CD14-positive monocyte (primary cell): ENCODE results near the gene ROBO1. TPM values are rescaled to one million over a fixed set of nuclear protein-coding genes. Genes with fewer than 3 reads are reported as not detected.

ENCODE experiments used
- DNase-seq, 3 donors: peaks; one replicate each; pipeline ENCODE4 v3.0.0-alpha.2; 2011 to 2022
- H2AFZ ChIP-seq: 2 replicates; pipeline ENCODE4 v1.6.0; 2012; ENCODE audit warnings: mild to moderate bottlenecking, low read depth, low read length, inconsistent platforms; ENCODE audit not compliant: insufficient read depth, poor library complexity, severe bottlenecking
- H3K27ac ChIP-seq, 2 donors: 1 replicate in 1 of 2; 2 replicates in 1 of 2; pipeline ENCODE4 v1.5.1; 2012 to 2013; ENCODE audit warnings: low read length in 2 of 2, control low read depth in 1 of 2, inconsistent platforms in 1 of 2, low read depth in 1 of 2, mild to moderate bottlenecking in 1 of 2
- H3K27me3 ChIP-seq, 2 donors: one replicate each; pipeline versions ENCODE4 v1.6.0 to v1.6.1; 2011 to 2013; ENCODE audit warnings: low read length in 2 of 2; ENCODE audit not compliant: control insufficient read depth in 2 of 2, insufficient read depth in 2 of 2
- H3K36me3 ChIP-seq, 2 donors: replicated peaks in 1 of 2; 1 replicate in 1 of 2; 2 replicates in 1 of 2; pipeline versions ENCODE4 v1.5.1 to v1.6.1; 2012 to 2013; ENCODE audit warnings: low read length in 2 of 2, control low read depth in 1 of 2, inconsistent platforms in 1 of 2, mild to moderate bottlenecking in 1 of 2; ENCODE audit not compliant: insufficient read depth in 2 of 2, control insufficient read depth in 1 of 2
- H3K4me1 ChIP-seq, 2 donors: 1 replicate in 1 of 2; 2 replicates in 1 of 2; pipeline versions ENCODE4 v1.5.1 to v1.6.1; 2012 to 2013; ENCODE audit warnings: low read length in 2 of 2, control low read depth in 1 of 2, inconsistent platforms in 1 of 2, mild to moderate bottlenecking in 1 of 2, moderate library complexity in 1 of 2; ENCODE audit not compliant: insufficient read depth in 2 of 2, control insufficient read depth in 1 of 2
- H3K4me2 ChIP-seq: replicated peaks from 2 replicates; pipeline ENCODE3; 2012; ENCODE audit warnings: low read length, moderate library complexity, mild to moderate bottlenecking; ENCODE audit not compliant: poor library complexity, severe bottlenecking; ENCODE audit errors: extremely low read depth
- H3K4me3 ChIP-seq, 3 experiments: fragments of 200-600 bp in 1 of 3; sonication (generic) in 1 of 3; replicated peaks in 1 of 3; 1 replicate in 2 of 3; 2 replicates in 1 of 3; pipeline ENCODE4 v1.5.1; 2011 to 2013; ENCODE audit warnings: low read length in 3 of 3, mild to moderate bottlenecking in 3 of 3, control low read depth in 2 of 3, low read depth in 2 of 3, inconsistent platforms in 1 of 3, moderate library complexity in 1 of 3
- H3K79me2 ChIP-seq: 2 replicates; pipeline ENCODE4 v1.6.0; 2012; ENCODE audit warnings: mild to moderate bottlenecking, control low read depth, inconsistent platforms, low read length, moderate library complexity; ENCODE audit not compliant: insufficient read depth
- H3K9ac ChIP-seq: 2 replicates; pipeline ENCODE4 v1.6.0; 2017; ENCODE audit warnings: low read length, mild to moderate bottlenecking; ENCODE audit not compliant: insufficient read depth, poor library complexity, severe bottlenecking
- H3K9me3 ChIP-seq, 2 donors: replicated peaks in 1 of 2; 1 replicate in 1 of 2; 2 replicates in 1 of 2; pipeline versions ENCODE4 v1.5.1 to v1.6.1; 2012 to 2013; ENCODE audit warnings: low read length in 2 of 2, control low read depth in 1 of 2; ENCODE audit not compliant: control insufficient read depth in 1 of 2, insufficient read depth in 1 of 2
- H4K20me1 ChIP-seq: 2 replicates; pipeline ENCODE4 v1.6.0; 2012; ENCODE audit warnings: mild to moderate bottlenecking, low read length, control low read depth, moderate library complexity; ENCODE audit not compliant: insufficient read depth
- H3K27ac Mint-ChIP-seq, 7 donors: one replicate each; pipeline ENCODE4 v1.8.0; 2020; ENCODE audit warnings: mild to moderate bottlenecking in 7 of 7, mixed read lengths in 7 of 7, moderate library complexity in 6 of 7, inconsistent platforms in 2 of 7
- H3K27me3 Mint-ChIP-seq, 3 donors: one replicate each; pipeline ENCODE4 v1.8.0; 2021 to 2022; ENCODE audit warnings: low read depth in 3 of 3, mild to moderate bottlenecking in 3 of 3, mixed read lengths in 3 of 3, moderate library complexity in 3 of 3, inconsistent platforms in 1 of 3
- H3K36me3 Mint-ChIP-seq, 2 donors: one replicate each; pipeline ENCODE4 v1.8.0; 2020; ENCODE audit warnings: mixed read lengths in 2 of 2, inconsistent platforms in 1 of 2, mild to moderate bottlenecking in 1 of 2
- H3K4me1 Mint-ChIP-seq: one replicate; pipeline ENCODE4 v1.8.0; 2020; ENCODE audit warnings: mild to moderate bottlenecking, mixed read lengths
- H3K4me3 Mint-ChIP-seq, 2 donors: one replicate each; pipeline ENCODE4 v1.8.0; 2020; ENCODE audit warnings: mild to moderate bottlenecking in 2 of 2, mixed read lengths in 2 of 2, moderate library complexity in 1 of 2
- H3K9me3 Mint-ChIP-seq, 7 donors: one replicate each; pipeline ENCODE4 v1.8.0; 2020 to 2022; ENCODE audit warnings: mixed read lengths in 7 of 7, mild to moderate bottlenecking in 6 of 7, moderate library complexity in 6 of 7, inconsistent platforms in 2 of 7
- CTCF ChIP-seq: fragments of 200-600 bp; IDR thresholded peaks from one replicate; pipeline ENCODE4 v1.8.0; 2022; ENCODE audit warnings: antibody characterized with exemption, mild to moderate bottlenecking
- WGBS: methylation state at CpG from one replicate; pipeline ENCODE4 v1.1.5; 2013; ENCODE audit warnings: missing lambda C conversion rate; ENCODE audit not compliant: insufficient coverage; 5-methylcytosine and 5-hydroxymethylcytosine counted together
- intact Hi-C, 2 donors: fragments of 100-400 bp; cut with micrococcal nuclease; formaldehyde crosslinking; loops; one replicate each; pipeline versions ENCODE4 v1.15.0 to v1.15.1; 2023
- polyA plus RNA-seq, 3 donors: library from polyadenylated mRNA; depleted of rRNA in 1 of 3; unstranded in 2 of 3; stranded (reverse) in 1 of 3; fragments of 300-500 nt in 2 of 3; fragments of >200 nt in 1 of 3; fragmentation: Illumina TruSeq in 2 of 3; gene quantifications; 1 replicate in 2 of 3; 2 replicates in 1 of 3; pipeline ENCODE4 v1.2.3, GENCODE V29; 2012 to 2021

Gene ROBO1
- polyA plus RNA-seq, 3 donors, result 0.09 to 0.10 TPM; not detected in 1

GRCh38 chr3:78848392-78849288, 919.2 kb downstream of the ROBO1 start:
- no peak overlapping the region for H3K27ac Mint-ChIP-seq
- Histone ChIP-seq H3K79me2 (no peaks in the 10 kb centered on the region), H3K4me2 (no peak overlapping the region), H3K27me3 (no peaks in the 10 kb centered on the region), H4K20me1 (no peaks in the 10 kb centered on the region), H3K9me3 (no peaks in the 10 kb centered on the region), H3K27ac (no peak overlapping the region), H2AFZ (no peak overlapping the region), H3K4me1 (no peaks in the 10 kb centered on the region), H3K36me3 (no peaks in the 10 kb centered on the region), H3K9ac (no peak overlapping the region), H3K4me3 (no peak overlapping the region)
- H3K9me3 Mint-ChIP-seq, result peaks cover 0 to 4% (median 1%) of the 10 kb centered on the region in 7 donors
- TF ChIP-seq CTCF, result no peak
- no peak for DNase-seq
- H3K4me3 Mint-ChIP-seq, result no peak overlapping the region
- H3K27me3 Mint-ChIP-seq, result peaks cover 0 to 4% (median 0%) of the 10 kb centered on the region in 3 donors
- no peaks in the 10 kb centered on the region for H3K36me3 Mint-ChIP-seq
- WGBS, result 87% methylated on average over 5 of the region's 7 CpGs
- intact Hi-C loops, result no loop called here
- no peaks in the 10 kb centered on the region for H3K4me1 Mint-ChIP-seq

GRCh38 chr3:78847603-78848002, 920.2 kb downstream of the ROBO1 start:
- Histone ChIP-seq H3K4me2 (no peak overlapping the region), H3K27ac (no peak overlapping the region), H3K4me3 (no peak overlapping the region), H4K20me1 (no peaks in the 10 kb centered on the region), H3K9ac (no peak overlapping the region), H2AFZ (no peak overlapping the region), H3K4me1 (no peaks in the 10 kb centered on the region), H3K9me3 (no peaks in the 10 kb centered on the region), H3K79me2 (no peaks in the 10 kb centered on the region), H3K36me3 (no peaks in the 10 kb centered on the region), H3K27me3 (no peaks in the 10 kb centered on the region)
- intact Hi-C loops, result no loop called here
- H3K27me3 Mint-ChIP-seq, result peaks cover 0 to 2% (median 0%) of the 10 kb centered on the region in 3 donors
- no CpG with 5 or more reads among the region's 3 CpGs for WGBS
- DNase-seq, result no peak
- H3K27ac Mint-ChIP-seq, result no peak overlapping the region
- no peak overlapping the region for H3K4me3 Mint-ChIP-seq
- H3K9me3 Mint-ChIP-seq, result peaks cover 0 to 3% (median 0%) of the 10 kb centered on the region in 7 donors
- no peak for TF ChIP-seq CTCF
- no peaks in the 10 kb centered on the region for H3K36me3 Mint-ChIP-seq
- H3K4me1 Mint-ChIP-seq, result no peaks in the 10 kb centered on the region
